HepG2 (cell line): Measurements from ENCODE around the gene HOXA6. TPM values are rescaled to one million over a fixed set of nuclear protein-coding genes. Genes with fewer than 3 reads are reported as not detected.

Experiments used
- ARNTL ChIP-seq: sonication (generic); formaldehyde crosslinking; IDR thresholded peaks from 2 replicates; pipeline ENCODE4 v1.4.0; 2020; ENCODE audit warnings: mild to moderate bottlenecking, missing genetic modification reagents
- BHLHE40 ChIP-seq: IDR thresholded peaks from 2 replicates; pipeline ENCODE4 v1.6.1; 2011; ENCODE audit warnings: low read length, improper control_type of control experiment
- BRF2 ChIP-seq: sonication (generic); formaldehyde crosslinking; IDR thresholded peaks from 2 replicates; pipeline ENCODE4 v1.8.1; 2022; ENCODE audit warnings: mild to moderate bottlenecking, missing genetic modification reagents
- DMAP1 ChIP-seq: IDR thresholded peaks from 2 replicates; pipeline ENCODE4 v1.6.1; 2016
- HDAC1 ChIP-seq: sonication (generic); formaldehyde crosslinking; IDR thresholded peaks from 2 replicates; pipeline ENCODE4 v1.5.1; 2020; ENCODE audit warnings: mild to moderate bottlenecking, missing genetic modification reagents
- HIVEP1 ChIP-seq: sonication (generic); formaldehyde crosslinking; IDR thresholded peaks from 2 replicates; pipeline ENCODE4 v1.4.0; 2020; ENCODE audit warnings: mild to moderate bottlenecking, missing genetic modification reagents
- MIXL1 ChIP-seq: IDR thresholded peaks from 2 replicates; pipeline ENCODE4 v1.6.1; 2016
- MXD3 ChIP-seq: IDR thresholded peaks from 2 replicates; pipeline ENCODE4 v1.6.1; 2016; ENCODE audit warnings: mild to moderate bottlenecking, missing biosample characterization, missing genetic modification reagents
- MXI1 ChIP-seq: IDR thresholded peaks from 3 replicates; pipeline ENCODE4 v1.6.1; 2012; ENCODE audit warnings: low read depth, low read length, inconsistent platforms, borderline replicate concordance
- NCOR1 ChIP-seq: fragments of 200-600 bp; sonication (generic); IDR thresholded peaks from 2 replicates; pipeline ENCODE4 v1.7.0; 2017; ENCODE audit warnings: antibody characterized with exemption, low read length, borderline replicate concordance
- NRL ChIP-seq: sonication (generic); formaldehyde crosslinking; IDR thresholded peaks from 2 replicates; pipeline ENCODE4 v1.5.0; 2020; ENCODE audit warnings: missing genetic modification reagents, mild to moderate bottlenecking, moderate library complexity, borderline replicate concordance
- SP1 ChIP-seq, 2 experiments: fragments of 450-650 bp in 1 of 2; sonication (generic) in 1 of 2; formaldehyde crosslinking in 1 of 2; IDR thresholded peaks; 2 replicates each; pipeline versions ENCODE4 v1.4.0 to v1.6.1; 2016 to 2020; ENCODE audit warnings: missing genetic modification reagents in 1 of 2
- SP4 ChIP-seq: sonication (generic); formaldehyde crosslinking; IDR thresholded peaks from 2 replicates; pipeline ENCODE4 v1.8.1; 2023; ENCODE audit warnings: mild to moderate bottlenecking, missing genetic modification reagents
- ZBTB33 ChIP-seq: sonication (generic); formaldehyde crosslinking; IDR thresholded peaks from 2 replicates; pipeline ENCODE4 v1.4.0; 2020; ENCODE audit warnings: missing genetic modification reagents
- ZFX ChIP-seq: sonication (generic); formaldehyde crosslinking; IDR thresholded peaks from 2 replicates; pipeline ENCODE4 v1.4.0; 2020; ENCODE audit warnings: mild to moderate bottlenecking, low read depth, missing genetic modification reagents, moderate library complexity
- ZNF546 ChIP-seq: sonication (generic); formaldehyde crosslinking; conservative IDR thresholded peaks from 2 replicates; pipeline ENCODE4 v1.8.1; 2023; ENCODE audit warnings: mild to moderate bottlenecking, missing genetic modification reagents
- ZNF576 ChIP-seq: sonication (generic); formaldehyde crosslinking; IDR thresholded peaks from 2 replicates; pipeline ENCODE4 v1.4.0; 2020; ENCODE audit warnings: mild to moderate bottlenecking, missing genetic modification reagents
- ZNF619 ChIP-seq: sonication (generic); formaldehyde crosslinking; IDR thresholded peaks from 2 replicates; pipeline ENCODE4 v1.4.0; 2020; ENCODE audit warnings: mild to moderate bottlenecking, missing genetic modification reagents
- ZNF672 ChIP-seq: sonication (generic); formaldehyde crosslinking; IDR thresholded peaks from 2 replicates; pipeline ENCODE4 v1.8.1; 2022; ENCODE audit warnings: missing genetic modification reagents
- ZNF710 ChIP-seq: sonication (generic); formaldehyde crosslinking; IDR thresholded peaks from 2 replicates; pipeline ENCODE4 v1.5.0; 2020; ENCODE audit warnings: mild to moderate bottlenecking, missing genetic modification reagents, borderline replicate concordance
- ZNF768 ChIP-seq: sonication (generic); formaldehyde crosslinking; IDR thresholded peaks from 2 replicates; pipeline ENCODE4 v1.4.0; 2020; ENCODE audit warnings: missing genetic modification reagents
- ZNF773 ChIP-seq: sonication (generic); formaldehyde crosslinking; IDR thresholded peaks from 2 replicates; pipeline ENCODE4 v1.4.0; 2020; ENCODE audit warnings: missing genetic modification reagents, borderline replicate concordance
- polyA plus RNA-seq, 8 experiments: library from polyadenylated mRNA; depleted of rRNA in 3 of 8; stranded (reverse) in 7 of 8; unstranded in 1 of 8; fragments of >200 nt; fragmentation: Illumina TruSeq in 4 of 8; extraction: Trizol in 4 of 8; gene quantifications; 2 replicates each; pipeline versions ENCODE4 v1.2.1 to v1.2.3, GENCODE V29; 2011 to 2016; ENCODE audit warnings: low read depth in 4 of 8, missing spikeins in 1 of 8, mixed read lengths in 1 of 8; ENCODE audit not compliant: insufficient read depth in 1 of 8
- total RNA-seq, 5 experiments: library from RNA; depleted of rRNA; stranded (reverse); fragments of >200 nt; fragmentation: Illumina TruSeq; extraction: Trizol; gene quantifications; 2 replicates each; pipeline ENCODE4 v1.2.3, GENCODE V29; 2016; ENCODE audit warnings: low read depth in 1 of 5

Gene HOXA6
- total and polyA plus RNA-seq, 2 of the 13 experiments (the other 11 are each of a cell fraction or from before 2014, with no cell fraction given) = 1.3 to 1.5 TPM

- TF ChIP-seq ZNF710 (peak; percentile 42; the same call in 1 of the 2 replicates), ZFX (CRISPR knock-in tag) (peak; percentile 76), HIVEP1 (CRISPR knock-in tag) (peak; percentile 69; the same call in 1 of the 2 replicates), HDAC1 (CRISPR knock-in tag) (peak; percentile 95), ZBTB33 (CRISPR knock-in tag) (peak; percentile 49), ARNTL (peak; percentile 13; the same call in 1 of the 2 replicates), NCOR1 (peak; percentile 82; the same call in 1 of the 2 replicates), ZNF576 (CRISPR knock-in tag) (0 out of 2 replicates have a peak, but pooled peaks have one; percentile 37), ZNF672 (CRISPR knock-in tag) (0 out of 2 replicates have a peak, but pooled peaks have one; percentile 19), NRL (CRISPR knock-in tag) (peak; percentile 86; the same call in 1 of the 2 replicates), BRF2 (CRISPR knock-in tag) (peak; percentile 56; the same call in 1 of the 2 replicates), DMAP1 (CRISPR knock-in tag) (peak; percentile 55; the same call in 1 of the 2 replicates), ZNF546 (CRISPR knock-in tag) (no peak), MXD3 (CRISPR knock-in tag) (peak; percentile 73), SP4 (CRISPR knock-in tag) (peak; percentile 49; the same call in 1 of the 2 replicates), ZNF619 (CRISPR knock-in tag) (peak; percentile 71; the same call in 1 of the 2 replicates), SP1 (IDR thresholded peaks at IDR 0.05) (no peak), SP1 (CRISPR knock-in tag; IDR thresholded peaks at IDR 0.05) (0 out of 2 replicates have a peak, but pooled peaks have one; percentile 52), ZNF773 (CRISPR knock-in tag) (no peak), ZNF768 (CRISPR knock-in tag) (peak; percentile 33; the same call in 1 of the 2 replicates), BHLHE40 (peak; percentile 73), MXI1 (peak; percentile 57; the same call in 1 of the 3 replicates), MIXL1 (CRISPR knock-in tag) (0 out of 2 replicates have a peak, but pooled peaks have one; percentile 21)
Measured at GRCh38 chr7:27130540-27131389, 16.8 kb downstream of the HOXA6 start, which contains the start of gene HOXA4 (continued).
